Endothelial cell of umbilical vein (primary cell): ENCODE results near the gene PDCD1. TPM values are rescaled to one million over a fixed set of nuclear protein-coding genes. Genes with fewer than 3 reads are reported as not detected.

Experiments used
- BruUV-seq: library from RNA; stranded (reverse); fragments of 400-500 nt; replicated peaks from 2 replicates; lab custom pipeline; 2021; lab: Mats Ljungman, UMichigan
- CTCF ChIA-PET: fragments of 300-600, 350-600 bp; sonication (Branson Sonifier 250); formaldehyde crosslinking; loops from one replicate; lab custom pipeline; 2021; ENCODE audit warnings: antibody characterized with exemption, inconsistent platforms; lab: Charles Lee
- POLR2A ChIA-PET: fragments of 300-600, 350-600 bp; sonication (Branson Sonifier 250); formaldehyde crosslinking; loops from one replicate; lab custom pipeline; 2021; ENCODE audit warnings: antibody characterized with exemption, inconsistent platforms; lab: Charles Lee
- DNase-seq: peaks from one replicate; pipeline ENCODE4 v3.0.0-alpha.2; 2011; ENCODE audit warnings: low read depth, low spot score
- FAIRE-seq: peaks from 2 replicates; lab custom pipeline; 2011; peaks lifted over from hg19 to GRCh38; lab: Jason Lieb, UNC
- H2AFZ ChIP-seq: 2 replicates; pipeline ENCODE4 v1.6.0; 2012; ENCODE audit warnings: low read depth, low read length, control low read depth, inconsistent platforms
- H3K27ac ChIP-seq: 2 replicates; pipeline ENCODE4 v1.5.1; 2011; ENCODE audit warnings: low read depth, mild to moderate bottlenecking, control low read depth, low read length, moderate library complexity; ENCODE audit not compliant: insufficient read depth
- H3K27me3 ChIP-seq, 2 experiments: 2 replicates each; pipeline versions ENCODE4 v1.6.0 to v1.6.1; 2011; ENCODE audit warnings: low read length in 2 of 2, mixed read lengths in 1 of 2; ENCODE audit not compliant: control insufficient read depth in 2 of 2, insufficient read depth in 2 of 2
- H3K36me3 ChIP-seq, 2 experiments: 2 replicates in 1 of 2; 3 replicates in 1 of 2; pipeline ENCODE4 v1.5.1; 2011; ENCODE audit warnings: low read length in 2 of 2, mild to moderate bottlenecking in 1 of 2, moderate library complexity in 1 of 2; ENCODE audit not compliant: control insufficient read depth in 2 of 2, insufficient read depth in 2 of 2; ENCODE audit errors: extremely low read depth in 1 of 2
- H3K4me1 ChIP-seq: 3 replicates; pipeline ENCODE4 v1.5.1; 2011; ENCODE audit warnings: mild to moderate bottlenecking, low read length; ENCODE audit not compliant: control insufficient read depth, insufficient read depth; ENCODE audit errors: extremely low read depth
- H3K4me2 ChIP-seq: 2 replicates; pipeline ENCODE4 v1.6.1; 2011; ENCODE audit warnings: low read length, control low read depth, mixed read lengths; ENCODE audit not compliant: insufficient read depth
- H3K4me3 ChIP-seq, 3 experiments: fragments of 200-600 bp in 1 of 3; sonication (generic), shearing (Covaris generic) in 1 of 3; replicated peaks in 1 of 3; 2 replicates each; pipeline ENCODE4 v1.5.1; 2011 to 2016; ENCODE audit warnings: control low read depth in 3 of 3, low read length in 3 of 3, mild to moderate bottlenecking in 2 of 3, inconsistent platforms in 1 of 3, low read depth in 1 of 3, moderate library complexity in 1 of 3; ENCODE audit not compliant: insufficient read depth in 1 of 3
- H3K79me2 ChIP-seq: 2 replicates; pipeline ENCODE4 v1.6.0; 2012; ENCODE audit warnings: low read length, inconsistent platforms; ENCODE audit not compliant: control insufficient read depth, insufficient read depth
- H3K9ac ChIP-seq: replicated peaks from 2 replicates; pipeline ENCODE3; 2011; ENCODE audit warnings: low read length, control low read depth; ENCODE audit not compliant: insufficient read depth; ENCODE audit errors: extremely low read depth
- H3K9me1 ChIP-seq: replicated peaks from 3 replicates; pipeline ENCODE4 v1.6.0; 2011; ENCODE audit warnings: mild to moderate bottlenecking, low read length; ENCODE audit not compliant: control insufficient read depth, insufficient read depth; ENCODE audit errors: extremely low read depth
- H3K9me3 ChIP-seq: replicated peaks from 2 replicates; pipeline ENCODE4 v1.5.1; 2012; ENCODE audit warnings: low read length, inconsistent platforms; ENCODE audit not compliant: control insufficient read depth, insufficient read depth
- H4K20me1 ChIP-seq: replicated peaks from 2 replicates; pipeline ENCODE3; 2011; ENCODE audit warnings: mild to moderate bottlenecking, low read length; ENCODE audit not compliant: control insufficient read depth, insufficient read depth; ENCODE audit errors: extremely low read depth
- CTCF ChIP-seq, 2 donors: IDR thresholded peaks; 1 replicate in 1 of 2; 2 replicates in 1 of 2; pipeline ENCODE4 v1.5.1; 2011; ENCODE audit warnings: low read length in 2 of 2, mild to moderate bottlenecking in 2 of 2, moderate library complexity in 2 of 2, control low read depth in 1 of 2, inconsistent platforms in 1 of 2, low read depth in 1 of 2; ENCODE audit not compliant: insufficient read depth in 1 of 2; ENCODE audit errors: extremely low read depth in 1 of 2
- EZH2 ChIP-seq: IDR thresholded peaks from 2 replicates; pipeline ENCODE4 v1.6.1; 2012; ENCODE audit warnings: borderline replicate concordance, low read depth, mild to moderate bottlenecking, moderate library complexity, low read length, inconsistent platforms; ENCODE audit not compliant: severe bottlenecking
- FOS ChIP-seq: IDR thresholded peaks from 2 replicates; pipeline ENCODE4 v1.6.1; 2011; ENCODE audit warnings: mild to moderate bottlenecking, low read length, moderate library complexity, borderline replicate concordance; ENCODE audit not compliant: insufficient read depth
- GATA2 ChIP-seq: IDR thresholded peaks from 2 replicates; pipeline ENCODE4 v1.7.0; 2011; ENCODE audit warnings: low read depth, mild to moderate bottlenecking, moderate library complexity, mixed read lengths, low read length; ENCODE audit not compliant: insufficient read length, insufficient read depth
- JUN ChIP-seq: IDR thresholded peaks from 2 replicates; pipeline ENCODE4 v1.6.1; 2011; ENCODE audit warnings: borderline replicate concordance, low read depth; ENCODE audit not compliant: insufficient read length, insufficient read depth
- MAX ChIP-seq: IDR thresholded peaks from 2 replicates; pipeline ENCODE4 v1.6.1; 2011; ENCODE audit not compliant: insufficient read depth, insufficient read length
- MYC ChIP-seq: IDR thresholded peaks from one replicate; pipeline ENCODE4 v1.6.1; 2011; ENCODE audit warnings: mild to moderate bottlenecking, low read depth, low read length
- POLR2A ChIP-seq: IDR thresholded peaks from 2 replicates; pipeline ENCODE4 v1.6.1; 2012; ENCODE audit warnings: low read depth, mild to moderate bottlenecking, control low read depth, low read length
- POLR2AphosphoS5 ChIP-seq: IDR thresholded peaks from 2 replicates; pipeline ENCODE4 v1.6.1; 2012; ENCODE audit warnings: low read depth, mild to moderate bottlenecking, control low read depth, low read length, moderate library complexity; ENCODE audit not compliant: insufficient read depth
- dilution Hi-C: fragments of 300-500 bp; cut with MboI; formaldehyde crosslinking; loops from one replicate; pipeline ENCODE4 v1.15.0; 2019; ENCODE audit warnings: low sequenced_read_pairs; ENCODE audit not compliant: extremely low pct_ligation_motif_present
- intact Hi-C: fragments of 100-400 bp; cut with micrococcal nuclease; formaldehyde crosslinking; loops from one replicate; pipeline ENCODE4 v1.10.0; 2022
- polyA plus RNA-seq, 4 experiments: library from polyadenylated mRNA; depleted of rRNA in 3 of 4; stranded (reverse) in 3 of 4; unstranded in 1 of 4; fragments of >200 nt; gene quantifications; 2 replicates each; pipeline versions ENCODE4 v1.2.1 to v1.2.3, GENCODE V29; 2011 to 2012; ENCODE audit warnings: missing spikeins in 1 of 4
- total RNA-seq: library from RNA; stranded (reverse); gene quantifications from 2 replicates; pipeline ENCODE4 v1.2.3, GENCODE V29; 2021

Gene PDCD1
- total and polyA plus RNA-seq, 2 donors (not counting 3 experiments of a cell fraction or from before 2014, with no cell fraction given), result not detected

GRCh38 chr2:241879326-241879725, 20.6 kb upstream of the PDCD1 start:
- dilution Hi-C loops (no loop called here), intact Hi-C loops (loop anchor here (10.0 kb wide), 1 partner anchor 375 kb away; the partner anchor contains the start of gene STK25)
- Histone ChIP-seq H3K27me3 (no peaks in the 10 kb centered on the region), H3K4me2 (no peak overlapping the region), H3K4me3 (no peak overlapping the region), H3K36me3 (no peaks in the 10 kb centered on the region), H4K20me1 (no peaks in the 10 kb centered on the region), H3K27ac (no peak overlapping the region), H3K4me1 (peaks cover 3% of the 10 kb centered on the region), H3K9me1 (no peaks in the 10 kb centered on the region), H3K79me2 (no peaks in the 10 kb centered on the region), H3K9me3 (no peaks in the 10 kb centered on the region), H3K9ac (no peak overlapping the region), H2AFZ (no peak overlapping the region)
- TF ChIP-seq FOS (no peak), EZH2 (no peak), MAX (no peak), JUN (no peak), POLR2A (no peak), GATA2 (no peak), MYC (no peak), POLR2AphosphoS5 (no peak), CTCF (IDR thresholded peaks at IDR 0.05; ENCODE audit: extremely low read depth in 1 of 2, insufficient read depth in 1 of 2, low read depth in 1 of 2, low read length in 2 of 2) (no peak)
- FAIRE-seq, result no peak
- no TSS peak for BruUV-seq
- POLR2A ChIA-PET, result no interaction called here
- DNase-seq, result no peak
- CTCF ChIA-PET, result interaction anchor here (1.2 to 2.1 kb wide), 10 partner anchors 11 to 220 kb away, joined by 3 to 10 read pairs (median 6); partner anchors contain the start of genes D2HGDH and ING5
